DMS79 (cell line): Measurements from ENCODE around the gene CCDC27.
"Not testable (repeated sequence)": the region's sequence is repeated elsewhere in the genome, so short reads cannot be mapped to it uniquely, and the experiment has no call there.

ENCODE experiments used
- DNase-seq: peaks from one replicate; lab custom pipeline; 2025; lab: John Stamatoyannopoulos, UW

The CCDC27 gene

DNA sequence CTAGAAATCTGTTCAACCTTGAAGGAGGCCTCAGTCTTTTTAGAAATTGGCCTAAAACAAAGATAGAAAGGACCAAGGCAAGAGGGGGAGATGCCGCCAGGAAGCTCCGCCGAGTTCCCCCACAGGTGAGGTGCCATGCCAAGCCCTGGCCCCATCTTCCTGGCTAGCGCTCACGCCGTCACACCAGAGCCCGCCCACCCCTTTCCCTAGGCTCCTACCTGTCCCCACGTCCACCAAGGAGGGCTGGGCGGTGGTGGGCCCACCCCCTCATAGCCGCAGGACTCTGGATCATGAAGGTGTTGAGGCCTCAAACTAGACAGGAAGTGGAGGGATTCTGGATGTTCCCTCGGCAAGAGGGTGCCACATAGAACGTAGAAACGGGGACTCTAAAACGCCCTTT, 15.5 kb upstream of the CCDC27 start:
- DNase-seq = no peak

DNA sequence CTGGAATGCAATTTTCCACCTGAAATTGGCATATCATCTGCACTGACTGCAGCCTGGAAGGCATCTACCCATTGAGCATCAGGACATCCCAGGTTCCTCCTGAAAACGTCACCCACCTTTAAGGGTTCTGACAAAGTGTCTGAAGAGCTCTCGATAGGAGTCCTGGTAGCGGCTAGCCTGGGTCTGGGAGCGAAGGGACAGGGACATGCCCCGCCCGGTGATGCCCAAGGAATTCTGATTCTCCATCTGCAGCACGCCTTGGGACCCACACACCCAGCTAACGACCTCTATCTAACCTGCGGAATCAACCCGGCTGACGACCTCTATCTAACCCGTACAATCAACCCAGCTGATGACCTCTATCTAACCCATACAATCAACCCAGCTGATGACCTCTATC, 13.3 kb upstream of the CCDC27 start:
- DNase-seq = no peak

DNA sequence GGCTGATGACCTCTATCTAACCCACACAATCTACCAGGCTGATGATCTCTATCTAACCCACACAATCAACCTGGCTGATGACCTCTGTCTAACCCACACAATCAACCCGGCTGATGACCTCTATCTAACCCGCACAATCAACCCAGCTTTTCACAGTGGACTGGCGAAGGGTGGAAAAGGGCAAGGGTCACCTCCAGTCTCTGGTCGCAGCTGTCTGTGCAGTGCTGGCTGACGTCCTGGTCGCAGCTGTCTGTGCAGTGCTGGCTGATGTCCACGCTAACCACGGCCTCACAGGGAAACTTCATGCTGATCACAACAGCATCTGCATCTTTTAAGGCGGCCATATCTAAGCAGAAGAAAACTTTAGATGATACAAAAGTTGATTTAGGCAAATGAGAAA, 12.2 kb upstream of the CCDC27 start:
- DNase-seq = no peak

DNA sequence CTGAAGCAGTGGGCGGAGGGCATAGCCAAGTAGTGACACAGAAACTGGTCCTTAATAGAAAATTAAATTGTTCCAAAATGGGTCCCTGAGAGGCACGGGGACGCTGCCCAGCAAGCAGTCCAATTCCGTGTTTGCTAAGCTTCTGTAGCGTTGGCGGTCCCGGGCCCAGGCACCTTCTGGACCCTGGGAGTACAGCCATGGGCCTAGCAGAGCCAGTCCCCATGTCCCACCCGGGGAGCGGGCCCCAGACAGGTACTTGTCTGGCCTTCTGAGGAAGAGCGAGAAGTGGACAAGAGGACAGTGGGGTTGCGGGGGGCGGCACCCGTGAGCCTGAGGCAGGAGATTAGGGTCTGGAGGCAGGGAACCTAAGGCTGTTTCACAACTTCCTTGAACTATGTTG, 11.5 kb upstream of the CCDC27 start:
- DNase-seq = no peak

DNA sequence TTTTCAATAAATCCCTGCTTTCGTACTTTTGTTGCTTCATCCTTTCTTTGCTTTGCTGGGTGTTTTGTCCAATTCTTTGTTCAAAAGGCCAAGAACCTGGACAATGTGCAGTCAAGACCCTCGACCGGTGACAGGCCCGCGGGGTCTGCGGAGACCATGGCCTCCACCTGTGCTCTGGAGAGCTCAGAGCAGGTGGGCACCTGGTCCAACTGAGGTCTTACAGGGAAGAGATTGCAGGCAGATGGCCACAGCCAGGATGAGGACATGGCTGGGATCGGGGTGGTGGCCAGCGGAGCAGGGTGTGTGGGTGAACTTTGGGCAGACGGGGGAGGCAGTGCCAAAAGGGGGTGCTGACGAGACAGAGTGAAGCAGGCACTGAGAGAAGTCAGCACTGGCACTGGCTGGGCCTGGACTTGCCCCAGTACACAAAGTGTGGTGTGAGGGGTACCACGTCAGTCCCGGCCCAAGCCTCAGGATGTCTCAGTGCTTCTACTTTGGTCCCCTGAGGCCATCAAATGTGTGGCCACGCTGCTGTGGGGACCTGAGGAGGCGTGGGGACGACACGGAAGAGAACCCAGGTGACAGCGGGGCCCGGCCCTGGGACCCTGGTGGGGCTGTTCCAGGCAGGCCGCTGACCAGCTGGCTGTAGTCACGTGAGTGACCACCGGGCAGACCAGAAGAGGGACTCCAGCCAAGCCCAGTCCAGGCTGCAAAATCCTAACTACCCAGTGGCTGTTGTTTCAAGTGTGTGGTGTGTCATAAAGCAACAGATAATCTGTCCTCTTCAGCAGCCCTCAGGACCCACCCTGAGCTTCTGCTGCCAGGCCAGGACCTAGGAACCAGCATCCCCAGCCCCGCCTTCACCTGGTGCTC, 10.4 kb upstream of the CCDC27 start:
- no peak for DNase-seq

DNA sequence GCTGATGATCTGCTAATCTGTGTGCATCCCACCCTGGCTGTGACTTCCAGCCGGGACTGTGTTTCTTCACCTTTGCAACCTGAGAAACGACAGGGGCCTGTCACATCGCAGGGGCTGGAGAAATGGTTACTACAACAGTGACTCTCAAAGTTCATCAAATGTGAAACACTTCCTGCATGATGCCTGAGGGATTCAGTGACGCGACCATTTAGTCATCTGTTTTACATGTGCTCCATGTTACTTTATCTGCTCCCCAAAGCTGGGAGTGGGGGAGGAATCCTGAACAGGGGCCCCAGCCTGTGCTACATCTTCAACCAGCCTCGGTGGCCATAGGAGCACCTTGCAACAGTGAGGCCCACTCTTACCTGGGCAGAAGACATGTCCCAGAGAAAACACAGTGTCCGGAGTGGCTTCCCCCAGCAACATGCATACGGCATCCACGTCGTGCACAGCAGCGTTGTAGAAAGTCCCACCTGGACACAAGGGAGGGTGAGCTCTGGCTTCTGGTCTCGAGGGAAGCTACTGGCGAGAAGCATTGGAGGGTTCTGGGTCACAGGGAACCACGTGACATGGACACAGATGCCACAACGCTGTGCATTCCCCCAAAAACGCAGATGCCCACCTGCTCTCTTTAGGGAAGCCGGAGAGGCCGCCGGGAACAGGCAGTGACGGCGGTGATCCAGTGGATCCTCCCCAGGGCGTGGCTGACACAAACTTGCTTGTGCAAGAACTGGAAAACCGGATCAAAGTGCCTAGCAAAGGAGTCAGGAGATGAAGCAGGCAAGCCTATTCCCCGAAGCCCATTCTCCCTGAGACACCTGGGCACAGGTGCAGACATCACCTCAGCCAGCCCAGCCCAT, 9.6 kb upstream of the CCDC27 start:
- no peak for DNase-seq

DNA sequence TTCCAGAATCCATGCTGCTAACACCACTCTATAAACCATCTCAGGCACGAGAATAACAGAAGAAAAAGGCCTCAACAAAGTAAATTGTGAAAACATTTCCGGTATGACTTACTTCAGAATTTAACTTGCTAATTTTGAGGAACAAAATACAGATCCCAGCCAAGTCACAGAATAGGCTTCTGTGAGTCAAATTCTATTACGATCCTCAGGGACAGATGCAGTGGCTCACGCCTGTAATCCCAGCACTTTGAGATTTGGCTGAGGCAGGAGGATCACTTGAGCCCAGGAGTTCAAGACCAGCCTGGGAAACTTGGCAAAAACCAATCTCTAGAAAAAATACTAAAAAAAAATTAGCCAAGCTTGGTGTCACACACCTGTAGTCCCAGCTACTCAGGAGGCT, 8.8 kb upstream of the CCDC27 start:
- no peak for DNase-seq

DNA sequence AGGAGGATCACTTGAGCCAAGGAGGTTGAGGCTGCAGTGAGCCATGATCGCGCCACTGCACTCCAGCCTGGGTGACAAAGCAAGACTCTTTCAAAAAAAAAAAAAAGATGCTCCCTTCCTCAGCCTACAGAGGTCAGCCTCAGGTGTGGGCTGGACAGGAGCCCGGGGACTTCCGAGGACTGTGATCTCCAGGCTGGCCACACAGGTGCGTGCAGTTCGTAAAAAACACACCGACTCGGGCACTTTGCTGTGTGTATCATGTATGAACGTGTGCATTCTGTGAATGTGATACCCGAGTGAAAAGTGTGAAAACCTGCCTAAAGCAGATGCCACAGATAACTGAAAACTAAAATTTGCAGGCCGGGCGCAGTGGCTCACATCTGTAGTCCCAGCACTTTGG, 8.4 kb upstream of the CCDC27 start:
- no peak for DNase-seq

DNA sequence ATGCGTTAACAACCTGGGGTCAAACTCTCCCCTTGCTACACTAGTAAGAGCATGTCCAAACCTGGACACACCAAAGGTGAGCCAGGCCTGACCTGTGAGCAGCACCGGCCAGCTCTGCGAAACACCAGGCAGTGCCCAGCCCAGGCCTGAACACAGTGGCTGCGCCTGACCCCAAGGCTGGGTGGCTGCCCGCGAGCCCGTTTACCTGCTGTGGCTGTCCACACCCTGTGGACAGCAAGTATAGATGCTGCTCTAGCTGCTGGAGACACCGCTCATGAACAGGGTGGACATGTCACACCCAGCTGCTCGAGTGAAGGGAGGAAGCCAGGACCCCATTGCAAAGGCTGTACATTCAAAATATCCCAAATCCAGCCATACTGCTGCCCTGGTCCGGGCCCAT, 7.6 kb upstream of the CCDC27 start:
- DNase-seq = no peak

DNA sequence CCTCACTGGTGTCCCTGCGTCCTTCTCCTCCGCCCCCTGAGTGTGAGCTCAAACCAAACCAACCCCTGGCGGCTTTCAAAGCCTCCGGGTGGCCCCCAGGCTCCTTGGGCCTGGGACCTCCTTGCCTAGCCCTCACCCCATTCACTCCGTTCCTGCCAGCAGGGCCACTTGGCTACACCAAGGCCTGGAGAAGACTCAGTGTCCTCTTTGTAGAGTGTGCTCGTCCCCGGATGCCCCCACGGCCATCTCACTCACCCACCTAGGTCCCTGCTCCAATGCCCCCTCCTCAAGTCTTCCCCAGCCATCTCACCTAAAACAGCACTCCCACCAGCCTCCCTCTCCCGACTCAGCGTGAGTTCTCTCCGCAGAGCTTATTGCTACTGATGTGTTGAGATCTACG, 7.2 kb upstream of the CCDC27 start:
- no peak for DNase-seq

DNA sequence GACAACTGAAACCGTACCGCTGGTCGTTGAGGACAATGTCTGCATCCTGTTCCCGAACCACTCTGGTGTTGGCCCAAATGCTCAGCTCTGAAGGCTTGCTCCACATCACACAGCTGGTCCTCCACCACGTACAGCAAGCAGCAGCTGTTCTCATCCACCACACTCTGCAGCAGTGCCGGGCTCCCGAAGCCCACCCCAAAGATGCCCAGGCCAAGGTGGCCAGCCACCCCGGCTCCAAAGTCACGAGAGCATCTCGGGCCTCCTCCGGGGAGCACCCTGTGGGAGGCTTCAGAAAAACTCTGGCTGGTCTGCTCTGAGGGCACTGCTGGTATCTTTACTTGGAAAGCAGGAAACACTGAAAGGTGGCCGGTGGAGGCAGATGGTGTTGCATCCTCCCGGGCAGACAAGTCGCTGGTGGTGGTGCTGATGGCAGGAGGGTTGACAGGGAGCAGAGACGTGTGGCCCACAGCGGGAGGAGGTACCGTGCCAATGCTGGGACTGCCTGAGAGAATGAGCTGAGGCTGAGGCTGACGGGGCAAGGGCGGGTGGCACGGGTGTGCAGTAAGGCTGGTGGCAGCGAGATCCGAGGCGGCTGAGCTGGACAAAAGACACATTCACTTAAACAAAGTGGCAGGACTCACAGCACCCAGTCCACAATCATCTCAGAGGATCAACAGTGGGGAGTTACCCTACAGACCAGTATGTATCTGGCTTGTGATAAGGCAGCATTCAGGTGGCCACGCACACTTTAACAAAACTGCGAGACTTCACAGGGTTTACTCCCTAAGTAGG, 6.5 kb upstream of the CCDC27 start:
- no peak for DNase-seq

DNA sequence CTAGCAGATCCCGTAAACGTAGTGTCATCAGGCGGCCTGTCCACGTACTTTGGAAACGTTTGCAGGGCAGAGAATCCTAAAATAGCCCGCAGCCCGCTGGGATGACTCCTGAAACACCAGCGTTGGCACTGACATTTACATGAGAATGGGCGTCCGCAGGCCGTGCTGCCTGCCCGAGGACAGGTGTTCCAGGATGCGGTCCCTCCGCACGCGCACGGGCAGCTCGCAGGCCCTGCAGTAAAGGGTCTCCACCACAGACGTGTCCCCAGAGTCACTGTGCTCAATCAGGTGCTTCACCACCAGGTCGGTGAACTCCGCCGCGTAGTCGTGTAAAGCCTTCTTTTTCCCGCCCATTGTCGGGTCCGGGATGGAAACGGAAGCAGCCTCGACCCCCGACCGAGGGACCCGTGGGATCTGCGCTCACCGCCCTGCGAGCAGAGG, 5.8 kb upstream of the CCDC27 start:
- DNase-seq = no peak

DNA sequence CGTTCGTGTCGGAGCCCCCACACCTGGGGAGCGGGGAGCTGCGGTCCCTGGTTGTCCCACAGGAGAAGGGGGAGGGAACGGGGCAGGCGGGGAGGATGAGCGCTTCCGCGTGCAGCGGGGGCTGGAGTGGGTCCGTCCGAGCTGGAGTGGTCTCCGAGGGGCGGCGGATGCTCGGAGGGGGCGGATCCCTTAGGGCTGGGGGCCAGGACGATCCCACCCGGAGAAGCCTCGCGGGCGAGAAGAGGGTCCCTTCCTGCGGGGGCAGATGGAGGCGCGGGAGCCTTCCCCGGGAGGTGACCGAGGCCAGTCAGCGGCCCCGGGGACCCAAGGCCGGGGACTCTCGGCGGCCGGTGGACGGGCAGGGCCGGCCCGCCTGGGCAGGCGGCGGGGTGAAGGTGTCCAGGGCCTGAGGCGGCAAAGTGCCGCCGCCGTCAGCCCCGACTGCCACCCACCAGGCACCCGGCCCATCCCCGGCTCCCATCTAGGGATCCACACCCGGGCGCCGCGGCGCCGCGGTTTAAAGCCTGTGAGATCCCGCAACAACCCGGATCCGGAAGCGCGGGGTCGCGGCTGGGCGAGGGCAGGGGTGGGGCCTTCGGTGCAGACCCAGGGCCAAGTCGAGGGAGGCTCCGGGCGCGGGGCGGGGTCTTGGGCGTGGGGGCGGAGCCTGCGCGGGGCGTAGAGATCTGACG, 5.3 kb upstream of the CCDC27 start:
- peak; percentile 82 for DNase-seq

DNA sequence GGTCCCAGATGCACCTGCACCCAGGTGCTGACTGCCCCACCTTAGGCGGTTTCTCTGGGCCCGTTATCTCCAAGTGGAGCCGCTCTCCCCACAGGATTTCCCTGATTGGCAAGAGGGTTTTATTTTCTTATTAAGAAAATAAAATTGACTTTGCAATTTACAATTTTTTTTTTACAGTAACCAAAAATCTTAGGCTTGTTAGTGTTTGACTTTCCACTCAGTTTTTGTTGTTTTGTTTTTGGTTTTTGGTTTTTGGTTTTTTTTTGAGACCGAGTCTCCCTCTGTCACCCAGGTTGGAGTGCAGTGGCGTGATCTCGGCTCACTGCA, 4.8 kb upstream of the CCDC27 start:
- no peak for DNase-seq

DNA sequence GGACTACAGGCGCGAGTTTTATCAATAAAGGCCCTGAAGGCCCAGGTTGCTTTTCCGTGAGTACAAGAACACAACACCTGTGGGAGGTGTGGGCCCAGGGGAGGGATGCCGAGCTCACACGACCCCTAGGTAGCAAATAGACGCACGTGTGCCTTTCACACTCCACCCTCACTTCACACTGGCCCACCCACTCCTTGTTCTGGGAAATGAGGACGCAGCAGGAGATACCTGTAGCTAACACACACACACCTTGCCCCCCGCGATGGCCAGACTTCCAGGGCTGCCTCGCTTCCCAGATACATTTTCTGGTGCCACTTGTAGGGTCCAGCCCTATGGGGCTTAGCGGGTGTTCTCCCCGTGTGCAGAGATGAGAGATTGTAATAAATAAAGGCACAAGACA, 4.3 kb upstream of the CCDC27 start:
- no peak for DNase-seq

DNA sequence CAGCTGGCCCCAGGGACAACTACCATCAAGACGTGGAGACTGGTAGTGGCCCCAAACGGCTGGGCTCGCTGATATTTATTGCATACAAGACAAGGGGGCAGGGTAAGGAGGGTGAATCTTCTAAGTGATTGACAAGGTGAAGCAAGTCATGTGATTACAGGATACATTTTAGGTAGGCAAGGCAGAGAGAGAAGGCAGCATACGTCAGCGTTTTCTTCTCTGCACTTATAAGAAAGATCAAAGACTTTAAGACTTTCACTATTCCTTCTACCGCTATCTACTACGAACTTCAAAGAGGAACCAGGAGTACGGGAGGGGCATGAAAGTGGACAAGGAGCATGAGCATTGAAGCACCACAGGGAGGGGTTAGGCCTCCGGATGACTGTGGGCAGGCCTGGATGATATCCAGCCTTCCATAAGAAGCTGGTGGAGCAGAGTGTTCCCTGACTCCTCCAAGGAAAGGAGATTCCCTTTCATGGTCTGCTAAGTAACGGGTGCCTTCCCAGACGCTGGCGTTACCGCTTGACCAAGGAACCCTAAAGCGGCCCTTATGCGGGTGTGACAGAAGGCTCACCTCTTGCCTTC, 3.8 kb upstream of the CCDC27 start:
- DNase-seq = not testable (repeated sequence)

DNA sequence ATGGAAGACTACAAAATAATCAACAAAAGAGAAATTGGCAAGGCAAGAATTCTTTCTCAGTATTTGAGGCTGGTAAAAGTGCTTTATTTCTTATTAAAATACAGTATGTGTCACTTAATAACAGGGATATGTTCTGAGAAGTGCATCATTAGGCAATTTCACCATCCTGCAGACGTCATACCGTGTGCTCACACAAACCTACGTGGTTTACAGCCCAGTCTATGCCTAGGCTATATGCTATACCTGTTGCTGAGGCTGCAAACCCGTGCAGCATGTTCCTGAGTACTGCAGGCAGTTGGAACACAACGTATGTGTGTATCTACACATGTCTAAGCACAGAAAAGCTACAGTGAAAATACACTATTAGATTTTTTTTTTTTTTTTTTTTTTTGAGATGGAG, 2.7 kb upstream of the CCDC27 start:
- DNase-seq = no peak

DNA sequence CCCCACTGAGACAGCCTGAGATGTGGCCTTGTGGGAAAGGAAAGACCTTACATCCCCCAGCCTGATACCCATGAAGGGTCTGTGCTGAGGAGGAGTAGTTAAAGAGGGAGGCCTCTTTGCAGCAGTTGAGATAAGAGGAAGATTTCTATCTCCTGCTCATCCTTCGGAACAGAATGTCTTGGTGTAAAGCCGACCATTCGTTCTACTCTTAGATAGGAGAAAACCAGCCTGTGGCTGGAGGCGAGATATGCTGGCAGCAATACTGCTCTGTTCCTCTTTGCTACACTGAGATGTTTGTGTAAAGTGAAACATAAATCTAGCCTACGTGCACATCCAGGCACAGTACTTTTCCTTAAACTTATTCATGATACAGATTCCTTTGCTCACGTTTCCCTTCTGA, 1.5 kb upstream of the CCDC27 start:
- no peak for DNase-seq

DNA sequence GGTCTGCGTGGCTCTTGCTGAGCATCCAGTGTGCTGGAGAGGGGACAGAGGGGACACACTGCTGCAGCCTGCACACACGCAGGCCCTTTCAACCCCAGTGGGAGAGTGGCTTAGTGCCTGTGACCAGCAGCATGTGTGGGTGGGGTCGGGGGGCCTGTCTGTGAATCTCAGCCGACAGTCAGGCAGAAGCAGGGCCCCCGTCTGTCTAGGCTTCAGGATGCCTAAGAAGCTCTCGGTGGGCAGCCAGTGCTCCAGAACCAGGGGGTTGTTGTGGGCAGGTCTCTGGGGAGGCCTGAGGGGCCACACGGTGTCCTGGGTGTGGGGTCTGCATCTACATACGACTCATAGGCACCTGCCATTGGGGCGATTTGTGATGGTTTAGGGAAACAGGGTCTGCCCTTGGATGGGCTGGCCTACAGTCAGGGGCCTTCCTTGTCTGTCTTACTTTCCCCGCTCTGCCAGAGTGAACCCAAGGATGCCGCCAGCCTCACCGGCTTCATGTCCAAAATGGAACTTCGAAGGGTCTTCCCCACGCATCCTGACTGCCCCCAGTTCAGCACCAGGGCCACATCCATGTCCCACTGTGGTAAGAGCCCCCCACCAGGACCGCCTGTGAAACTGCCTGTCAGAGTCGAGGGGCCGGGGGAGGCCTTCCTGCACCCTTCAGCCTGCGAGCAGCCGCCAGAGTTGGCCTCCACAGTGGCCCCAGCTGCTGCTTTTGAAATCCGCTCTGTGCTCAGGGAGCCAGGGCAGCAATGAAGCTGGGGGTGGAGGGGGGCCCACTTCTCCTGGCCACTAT, 1.6 kb downstream of the CCDC27 start:
- DNase-seq = no peak

DNA sequence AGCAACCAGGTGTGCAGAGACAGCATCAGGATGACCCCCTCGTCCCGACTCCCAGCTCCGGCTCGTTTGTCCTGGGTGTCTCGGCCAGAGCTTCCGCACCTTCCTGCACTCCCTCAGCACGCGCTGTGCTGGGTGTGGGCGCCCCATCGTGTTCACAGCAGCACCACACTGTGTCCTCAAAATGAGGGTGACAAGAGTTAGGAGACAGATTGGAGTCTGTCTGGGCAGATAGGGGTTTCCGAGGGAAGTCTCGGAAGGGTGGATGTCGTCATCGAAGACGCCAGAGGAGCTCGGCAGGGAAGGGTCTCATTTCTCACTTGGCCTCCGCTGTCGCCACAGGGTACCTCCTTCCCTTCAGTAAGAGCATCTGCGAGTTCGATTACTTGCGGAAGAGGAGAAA, 4.1 kb downstream of the CCDC27 start:
- no peak for DNase-seq

DNA sequence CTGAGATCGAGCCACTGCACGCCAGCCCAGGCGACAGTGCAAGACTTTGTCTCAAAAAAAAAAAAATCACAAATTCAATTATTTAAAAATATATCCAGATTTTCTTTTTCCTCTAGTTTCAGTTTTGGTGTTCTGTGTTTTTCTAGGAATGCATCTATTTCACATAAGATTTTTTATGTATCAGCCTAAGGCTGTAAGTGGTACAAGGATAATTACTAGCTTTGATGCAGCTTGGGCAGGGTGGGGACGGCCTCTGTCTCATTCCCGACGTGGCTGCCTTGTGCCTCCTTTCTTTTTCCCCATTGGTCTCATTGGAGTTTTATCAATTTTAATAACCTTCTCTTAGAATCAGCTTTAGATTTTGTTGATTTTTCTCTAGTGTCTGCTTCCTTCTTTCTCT, 6.9 kb downstream of the CCDC27 start:
- DNase-seq = no peak
